Measurements from ENCODE around the gene TRAIP.
"Not testable (repeated sequence)": the region's sequence is repeated elsewhere in the genome, so short reads cannot be mapped to it uniquely, and the experiment has no call there.

TRAIP gene

GRCh38 chr3:49790626-49791411 lies 65.5 kb downstream of the TRAIP start:
- DNase-seq, result no peak

GRCh38 chr3:49788056-49788455 lies 68.3 kb downstream of the TRAIP start:
- DNase-seq, result no peak

GRCh38 chr3:49787536-49787935 lies 68.8 kb downstream of the TRAIP start:
- DNase-seq, result no peak

GRCh38 chr3:49787182-49787464 lies 69.2 kb downstream of the TRAIP start:
- DNase-seq, result no peak

GRCh38 chr3:49786357-49787181 lies 69.8 kb downstream of the TRAIP start, which contains the start of gene IP6K1:
Gene IP6K1, minus strand, starts transcription at chr3:49786542. Its CDS starts 38,502 bp downstream, at chr3:49748040.
- DNase-seq, result peak; percentile 99 to 100 (median 100)

- DNase-seq, result peak; percentile 34 to 52 (median 51)
Observed at GRCh38 chr3:49785565-49786356, 70.6 kb downstream of the TRAIP start.

- DNase-seq, result not testable (repeated sequence)
Observed at GRCh38 chr3:49782277-49782676, 74.1 kb downstream of the TRAIP start.

- no peak for DNase-seq
Observed at GRCh38 chr3:49781415-49782199, 74.8 kb downstream of the TRAIP start.

GRCh38 chr3:49780975-49781365 lies 75.4 kb downstream of the TRAIP start:
- DNase-seq, result not testable (repeated sequence)

GRCh38 chr3:49780080-49780974 lies 76.0 kb downstream of the TRAIP start:
- no peak for DNase-seq

GRCh38 chr3:49779358-49780079 lies 76.8 kb downstream of the TRAIP start:
- DNase-seq, result no peak

All from suppressor macrophage treated with lipopolysaccharide for 1 hour (primary cell).